HG03354 (cell line): ENCODE data around the gene DNAAF8.
"Not testable (repeated sequence)": the region's sequence is repeated elsewhere in the genome, so short reads cannot be mapped to it uniquely, and the experiment has no call there.

Experiments
- ATAC-seq: cut with Tn5 transposase; IDR thresholded peaks from one replicate; pipeline ENCODE4 v1.9.1; 2021; ENCODE audit warnings: mild to moderate bottlenecking; ENCODE audit not compliant: unreplicated experiment, poor library complexity, severe bottlenecking

DNAAF8 gene

DNA sequence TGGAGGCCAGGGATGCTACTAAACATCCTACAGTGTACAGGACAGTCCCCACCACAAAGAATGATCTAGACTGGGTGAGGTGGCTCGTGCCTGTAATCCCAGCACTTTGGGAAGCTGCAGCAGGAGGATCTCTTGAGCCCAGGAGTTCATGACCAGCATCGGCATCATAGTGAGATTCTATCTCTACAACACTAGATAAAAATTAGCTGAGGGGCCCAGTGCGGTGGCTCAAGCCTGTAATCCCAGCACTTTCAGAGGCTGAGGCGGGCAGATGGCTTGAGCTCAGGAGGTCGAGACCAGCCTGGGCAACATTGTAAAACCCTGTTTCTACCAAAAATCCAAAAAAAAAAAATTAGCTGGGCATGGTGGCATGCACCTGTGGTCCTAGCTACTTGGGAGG is 38.0 kb downstream of the DNAAF8 start:
- no peak for ATAC-seq

GRCh38 chr16:4775005-4775404 is 40.7 kb downstream of the DNAAF8 start:
- ATAC-seq: no peak

DNA sequence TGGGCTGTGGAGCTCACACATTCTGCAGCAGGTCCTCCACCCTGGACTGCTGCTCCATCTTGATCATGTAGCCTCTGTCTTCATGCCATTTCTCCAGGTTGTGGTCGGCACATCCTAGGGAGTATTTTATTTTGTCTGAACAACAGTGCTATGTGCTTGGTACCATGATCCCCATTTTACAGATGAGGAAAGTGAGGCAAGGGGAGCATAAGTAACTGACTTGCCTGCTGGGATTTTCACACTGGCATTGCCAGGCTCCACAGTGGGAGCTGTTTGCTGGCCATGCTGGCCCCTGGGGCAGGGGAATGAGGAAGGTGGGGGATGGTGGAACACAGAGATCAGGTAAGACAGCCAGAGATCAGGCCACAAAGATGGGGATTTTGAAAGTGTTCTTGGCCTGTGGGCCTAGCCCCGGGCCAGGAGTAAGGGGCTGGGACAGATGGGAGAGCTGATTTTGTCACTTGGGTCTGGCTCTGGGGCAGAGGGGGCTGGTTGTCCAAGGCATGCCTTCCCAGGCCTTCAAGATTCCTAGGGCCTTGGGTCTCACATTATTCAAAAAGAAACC is 41.9 kb downstream of the DNAAF8 start:
- ATAC-seq: no peak

DNA sequence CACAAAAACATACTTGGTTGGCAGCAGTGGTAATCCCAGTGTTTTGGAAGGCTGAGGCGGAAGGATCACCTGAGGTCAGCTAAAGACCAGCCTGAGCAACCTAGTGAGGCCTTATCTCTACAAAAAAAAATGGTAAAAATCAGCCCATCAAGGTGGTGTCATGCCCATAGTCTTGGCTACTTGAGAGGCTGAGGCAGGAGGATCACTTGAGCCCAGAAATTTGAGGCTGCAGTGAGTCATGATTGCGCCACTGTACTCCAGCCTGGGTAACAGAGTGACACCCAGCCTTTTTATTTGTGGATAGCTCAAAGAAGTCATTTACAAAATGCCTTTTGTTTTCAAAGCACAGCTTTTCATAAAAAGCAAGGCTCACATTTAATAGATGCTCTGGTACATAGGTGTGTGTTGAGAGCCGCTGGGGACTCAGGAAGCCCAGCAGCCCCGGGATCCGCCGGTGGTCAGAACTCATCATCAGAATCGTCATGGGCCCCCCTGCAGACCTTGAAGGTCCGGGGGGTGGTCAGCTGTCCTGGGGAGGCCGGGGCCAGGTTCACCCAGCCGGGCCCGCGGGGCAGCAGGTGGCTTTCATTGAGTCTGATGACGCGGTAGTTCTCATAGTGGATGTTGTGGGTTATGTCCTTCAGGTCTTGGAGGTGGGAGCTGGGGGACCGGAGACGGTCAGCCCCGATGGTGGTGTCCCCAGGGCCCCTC is 43.2 kb downstream of the DNAAF8 start:
- no peak for ATAC-seq

GRCh38 chr16:4778050-4778392 is 43.7 kb downstream of the DNAAF8 start:
- ATAC-seq: no peak

DNA sequence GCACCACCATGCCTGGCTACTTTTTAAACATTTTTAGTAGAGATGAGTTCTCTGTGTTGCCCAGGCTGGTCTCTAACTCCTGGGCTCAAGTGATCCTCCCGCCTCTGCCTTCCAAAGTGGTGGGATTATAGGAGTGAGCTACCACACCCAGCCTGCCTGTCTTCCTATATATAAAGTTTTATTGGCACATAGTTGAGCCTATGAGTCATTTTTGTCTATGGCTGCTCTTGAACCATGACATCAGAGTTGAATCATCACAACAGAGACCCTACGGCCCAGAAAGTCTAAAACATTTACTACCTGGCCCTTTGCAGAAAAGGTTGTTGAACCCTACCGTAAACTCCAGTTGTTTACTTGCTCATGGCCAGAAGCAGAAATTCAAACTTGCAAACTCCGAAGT is 45.9 kb downstream of the DNAAF8 start:
- ATAC-seq: no peak

- ATAC-seq: no peak
Observed at GRCh38 chr16:4783251-4783950, 49.1 kb downstream of the DNAAF8 start.

- ATAC-seq: no peak
Observed at GRCh38 chr16:4783951-4784336, 49.6 kb downstream of the DNAAF8 start.

- not testable (repeated sequence) for ATAC-seq
Observed at GRCh38 chr16:4784444-4784987, 50.2 kb downstream of the DNAAF8 start.

GRCh38 chr16:4785758-4786433 is 51.6 kb downstream of the DNAAF8 start:
- ATAC-seq: no peak

DNA sequence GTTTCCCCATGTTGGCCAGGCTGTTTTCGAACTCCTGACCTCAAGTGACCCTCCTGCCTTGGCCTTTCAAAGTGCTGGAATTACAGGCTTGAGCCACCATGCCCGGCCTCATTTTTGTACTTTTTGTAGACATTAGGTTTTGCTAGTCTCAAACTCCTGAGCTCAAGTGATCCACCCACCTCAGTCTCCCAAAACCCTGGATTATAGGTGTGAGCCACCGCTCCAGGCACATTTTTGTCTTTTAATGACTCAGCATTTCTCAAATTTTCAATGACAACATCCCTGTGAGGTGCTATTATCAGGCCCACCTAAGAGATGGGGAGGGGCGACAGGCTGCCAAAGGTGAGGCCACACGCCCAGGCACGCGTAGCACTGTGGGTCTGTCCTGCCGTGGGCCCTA is 52.7 kb downstream of the DNAAF8 start:
- no peak for ATAC-seq

DNA sequence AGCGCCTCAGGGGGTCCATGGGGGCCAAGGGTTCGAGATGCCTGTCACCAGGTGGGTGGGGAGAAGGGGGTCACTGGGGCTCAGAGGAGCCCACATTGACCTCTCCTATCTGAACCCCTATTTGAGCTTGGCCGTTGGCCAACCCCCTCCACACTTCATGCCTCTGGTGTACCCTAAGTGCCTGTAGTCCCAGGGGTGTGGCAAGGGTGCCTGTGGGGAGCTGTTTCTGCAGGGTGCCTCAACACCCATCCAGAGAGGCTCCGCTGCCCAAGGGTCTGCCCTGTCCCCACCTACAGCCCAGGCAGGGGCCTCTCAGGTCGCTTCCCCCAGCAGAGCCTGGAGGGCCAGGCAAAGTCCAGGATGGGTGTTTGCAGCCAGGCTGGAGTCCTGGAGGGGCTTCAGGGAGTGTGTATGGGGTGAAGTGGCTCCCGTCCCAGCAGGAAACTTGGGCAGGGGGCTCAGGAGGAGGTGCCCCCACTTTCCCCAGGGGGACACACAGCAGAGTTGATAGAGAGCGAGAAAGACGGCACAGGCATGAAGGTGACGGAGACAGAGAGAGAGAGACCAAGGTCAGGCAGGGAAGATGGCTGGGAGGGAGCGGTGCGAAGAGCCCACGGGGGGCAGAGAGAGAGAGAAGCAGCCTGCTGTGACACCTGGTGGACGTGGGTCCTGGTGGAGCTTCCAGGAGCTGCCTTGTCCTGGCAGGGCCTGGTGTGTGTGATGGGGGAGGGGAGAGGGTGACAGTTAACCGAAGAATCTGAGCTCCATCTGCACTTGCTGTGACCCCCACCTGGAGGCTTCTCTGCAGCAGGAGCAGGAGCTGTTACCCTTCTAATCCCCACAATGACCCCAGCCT is 53.5 kb downstream of the DNAAF8 start, which contains the start of gene SEPTIN12:
Gene SEPTIN12 (minus strand): TSS at position 719 of the 856 bp plus-strand sequence. CDS start 700 bp downstream, at position 19.
- no peak for ATAC-seq

DNA sequence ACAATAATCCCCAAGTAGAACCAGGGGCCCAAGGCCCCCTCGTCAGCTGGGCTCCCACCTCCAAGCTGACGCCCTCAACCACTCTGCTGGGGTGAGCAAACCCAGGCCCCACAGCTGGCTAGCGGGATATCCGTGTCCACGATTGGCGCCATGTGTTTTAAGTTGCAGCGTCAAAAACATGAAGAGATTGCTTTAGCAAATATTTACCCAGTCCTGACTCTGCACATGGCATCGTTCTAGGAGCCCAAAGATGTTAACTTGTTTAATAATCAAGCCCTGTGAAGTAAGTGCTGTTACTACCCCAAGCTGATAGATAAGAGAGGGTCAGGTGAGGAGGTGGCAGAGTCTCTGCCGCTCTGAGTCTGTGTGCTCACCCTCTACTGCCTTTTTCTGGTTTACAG is 54.2 kb downstream of the DNAAF8 start:
- ATAC-seq: no peak

GRCh38 chr16:4788910-4789309 is 54.6 kb downstream of the DNAAF8 start:
- no peak for ATAC-seq

GRCh38 chr16:4790261-4790660 is 55.9 kb downstream of the DNAAF8 start:
- ATAC-seq: no peak

DNA sequence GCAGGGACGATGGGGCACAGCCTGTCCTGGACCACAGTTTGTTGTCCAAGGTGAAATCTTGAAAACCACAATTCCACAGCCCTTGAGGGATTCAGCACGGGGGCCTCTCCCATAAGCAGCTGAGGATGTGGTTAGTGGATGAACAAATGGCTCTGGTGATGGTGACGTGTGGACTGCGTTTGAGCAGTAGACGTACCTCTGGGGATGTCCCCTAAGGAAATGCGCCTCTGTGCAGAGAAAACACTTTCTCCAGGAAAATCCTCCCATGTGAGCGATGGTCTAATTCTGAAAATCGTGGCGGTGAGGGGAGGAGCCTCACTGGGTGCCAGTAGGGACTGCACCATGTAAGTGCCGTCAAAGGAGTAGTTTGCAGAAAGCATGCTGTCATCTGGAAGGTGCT is 56.5 kb downstream of the DNAAF8 start:
- ATAC-seq: no peak

GRCh38 chr16:4792951-4793513 is 58.7 kb downstream of the DNAAF8 start:
- ATAC-seq: no peak

GRCh38 chr16:4795181-4795827 is 61.0 kb downstream of the DNAAF8 start, which contains the start of gene SMIM22:
Gene SMIM22, plus strand, starts transcription at chr16:4795369. Its CDS starts 366 bp downstream, at chr16:4795735.
- no peak for ATAC-seq
